ENCODE data around the gene SDR42E1.

DNA sequence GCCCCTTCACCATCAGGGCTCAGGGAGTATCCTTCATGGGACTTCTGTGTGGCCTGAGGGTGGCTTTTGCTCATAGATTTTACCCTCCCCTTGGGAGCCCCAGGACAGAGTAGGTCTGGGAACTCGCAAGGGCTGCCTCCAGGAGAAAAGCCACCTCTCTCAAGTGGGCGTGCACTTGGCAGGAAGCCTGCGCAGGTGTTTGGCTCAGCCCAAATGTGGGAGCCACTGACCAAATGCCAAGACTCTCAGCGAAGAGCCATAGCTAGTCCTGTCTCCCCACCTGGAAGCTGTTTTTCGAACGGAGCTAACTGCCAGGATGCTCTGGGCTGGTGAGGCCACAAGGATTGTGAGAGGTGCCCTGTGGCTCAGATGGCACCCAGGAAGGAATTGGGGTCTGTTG is 21.7 kb upstream of the SDR42E1 start:
- TF ChIP-seq, protein P1, sequence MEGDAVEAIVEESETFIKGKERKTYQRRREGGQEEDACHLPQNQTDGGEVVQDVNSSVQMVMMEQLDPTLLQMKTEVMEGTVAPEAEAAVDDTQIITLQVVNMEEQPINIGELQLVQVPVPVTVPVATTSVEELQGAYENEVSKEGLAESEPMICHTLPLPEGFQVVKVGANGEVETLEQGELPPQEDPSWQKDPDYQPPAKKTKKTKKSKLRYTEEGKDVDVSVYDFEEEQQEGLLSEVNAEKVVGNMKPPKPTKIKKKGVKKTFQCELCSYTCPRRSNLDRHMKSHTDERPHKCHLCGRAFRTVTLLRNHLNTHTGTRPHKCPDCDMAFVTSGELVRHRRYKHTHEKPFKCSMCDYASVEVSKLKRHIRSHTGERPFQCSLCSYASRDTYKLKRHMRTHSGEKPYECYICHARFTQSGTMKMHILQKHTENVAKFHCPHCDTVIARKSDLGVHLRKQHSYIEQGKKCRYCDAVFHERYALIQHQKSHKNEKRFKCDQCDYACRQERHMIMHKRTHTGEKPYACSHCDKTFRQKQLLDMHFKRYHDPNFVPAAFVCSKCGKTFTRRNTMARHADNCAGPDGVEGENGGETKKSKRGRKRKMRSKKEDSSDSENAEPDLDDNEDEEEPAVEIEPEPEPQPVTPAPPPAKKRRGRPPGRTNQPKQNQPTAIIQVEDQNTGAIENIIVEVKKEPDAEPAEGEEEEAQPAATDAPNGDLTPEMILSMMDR (IDR thresholded peaks at IDR 0.05; ENCODE audit: control extremely low read depth in 1 of 3, insufficient read depth in 1 of 3, low read depth in 1 of 3, low read length in 3 of 3): no peak
- TF ChIP-seq POLR2A (IDR thresholded peaks at IDR 0.05; ENCODE audit: control extremely low read depth in 1 of 2, low read depth in 2 of 2, low read length in 2 of 2) (no peak), POLR2AphosphoS5 (IDR thresholded peaks at IDR 0.05; ENCODE audit: low read depth, low read length) (no peak), SIN3A (conservative IDR thresholded peaks at IDR 0.05 in 1 of 2, IDR thresholded peaks at IDR 0.05 in 1 of 2; ENCODE audit: low read depth in 1 of 2, low read length in 2 of 2) (no peak), TAF1 (IDR thresholded peaks at IDR 0.05; ENCODE audit: low read depth, low read length) (no peak), RNF2 (IDR thresholded peaks at IDR 0.05; ENCODE audit: borderline replicate concordance, low read depth, low read length, missing control alignments, poor library complexity, severe bottlenecking) (no peak), CREB1 (IDR thresholded peaks at IDR 0.05) (no peak), EZH2 (IDR thresholded peaks at IDR 0.05; ENCODE audit: low read depth, low read length, severe bottlenecking) (no peak), SP1 (IDR thresholded peaks at IDR 0.05; ENCODE audit: low read depth, low read length) (no peak), HDAC2 (IDR thresholded peaks at IDR 0.05; ENCODE audit: borderline replicate concordance in 1 of 2, low read depth in 2 of 2, low read length in 2 of 2) (no peak)
- TF ChIP-seq, protein P2, sequence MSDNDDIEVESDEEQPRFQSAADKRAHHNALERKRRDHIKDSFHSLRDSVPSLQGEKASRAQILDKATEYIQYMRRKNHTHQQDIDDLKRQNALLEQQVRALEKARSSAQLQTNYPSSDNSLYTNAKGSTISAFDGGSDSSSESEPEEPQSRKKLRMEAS (IDR thresholded peaks at IDR 0.05): no peak

All from H1 (cell line).